B cell (primary cell): ENCODE results near the gene THBS2. TPM values are rescaled to one million over a fixed set of nuclear protein-coding genes. Genes with fewer than 3 reads are reported as not detected.

Experiments used
- ATAC-seq: fragments of 200-7000 bp; cut with Tn5 transposase; one replicate; pipeline ENCODE4 v1.10.0; 2021; ENCODE audit warnings: low read depth, mild to moderate bottlenecking, moderate number of reproducible peaks, moderate library complexity
- CTCF ChIA-PET: fragments of 350-600 bp; sonication (Branson Sonifier 250); formaldehyde crosslinking; loops from one replicate; lab custom pipeline; 2021; ENCODE audit warnings: antibody characterized with exemption, inconsistent platforms; lab: Charles Lee
- POLR2A ChIA-PET: fragments of 350-600 bp; sonication (Branson Sonifier 250); formaldehyde crosslinking; loops from one replicate; lab custom pipeline; 2021; ENCODE audit warnings: antibody characterized with exemption; lab: Charles Lee
- DNase-seq: peaks from one replicate; pipeline ENCODE4 v3.0.0; 2013
- H2AFZ ChIP-seq: 2 replicates; pipeline ENCODE4 v1.6.1; 2012; ENCODE audit warnings: mild to moderate bottlenecking, low read depth, low read length; ENCODE audit not compliant: insufficient read depth, poor library complexity, severe bottlenecking
- H3K27ac ChIP-seq, 2 donors: 1 replicate in 1 of 2; 2 replicates in 1 of 2; pipeline ENCODE4 v1.5.1; 2012 to 2013; ENCODE audit warnings: low read length in 2 of 2, mild to moderate bottlenecking in 2 of 2, moderate library complexity in 1 of 2
- H3K27me3 ChIP-seq, 4 experiments: fragments of 200-600 bp in 1 of 4; sonication (generic) in 1 of 4; replicated peaks in 1 of 4; 1 replicate in 2 of 4; 2 replicates in 2 of 4; pipeline versions ENCODE4 v1.6.1 to v1.7.0; 2013 to 2016; ENCODE audit warnings: low read length in 3 of 4, mild to moderate bottlenecking in 2 of 4, mixed read lengths in 1 of 4, moderate library complexity in 1 of 4; ENCODE audit not compliant: insufficient read depth in 4 of 4, control insufficient read depth in 3 of 4; ENCODE audit errors: control extremely low read depth in 1 of 4
- H3K36me3 ChIP-seq, 2 experiments: replicated peaks in 1 of 2; 1 replicate in 1 of 2; 2 replicates in 1 of 2; pipeline versions ENCODE4 v1.6.1 to v1.7.1; 2013; ENCODE audit warnings: low read length in 1 of 2; ENCODE audit not compliant: insufficient read depth in 2 of 2, control insufficient read depth in 1 of 2; ENCODE audit errors: control extremely low read depth in 1 of 2, extremely low read depth in 1 of 2
- H3K4me1 ChIP-seq, 2 donors: fragments of 200-600 bp in 1 of 2; sonication (generic) in 1 of 2; 1 replicate in 1 of 2; 2 replicates in 1 of 2; pipeline versions ENCODE4 v1.5.1 to v1.6.1; 2013 to 2017; ENCODE audit warnings: low read length in 2 of 2; ENCODE audit not compliant: control insufficient read depth in 2 of 2, insufficient read depth in 2 of 2
- H3K4me2 ChIP-seq: replicated peaks from 2 replicates; pipeline ENCODE3; 2012; ENCODE audit warnings: mild to moderate bottlenecking, low read depth, low read length; ENCODE audit not compliant: poor library complexity, severe bottlenecking
- H3K4me3 ChIP-seq, 5 experiments: fragments of 200-600 bp in 1 of 5; sonication (generic) in 1 of 5; 1 replicate in 3 of 5; 2 replicates in 2 of 5; pipeline versions ENCODE4 v1.5.1 to v1.7.0; 2011 to 2016; ENCODE audit warnings: low read length in 4 of 5, mild to moderate bottlenecking in 4 of 5, low read depth in 2 of 5, control low read depth in 1 of 5, moderate library complexity in 1 of 5; ENCODE audit not compliant: insufficient read depth in 1 of 5; ENCODE audit errors: control extremely low read depth in 1 of 5, extremely low read depth in 1 of 5
- H3K79me2 ChIP-seq: fragments of 200-600 bp; sonication (generic); one replicate; pipeline ENCODE4 v1.6.0; 2016; ENCODE audit warnings: low read length; ENCODE audit not compliant: control insufficient read depth, insufficient read depth
- H3K9ac ChIP-seq: fragments of 200-600 bp; sonication (generic); 2 replicates; pipeline ENCODE4 v1.6.1; 2017; ENCODE audit warnings: mild to moderate bottlenecking, low read length, moderate library complexity
- H3K9me3 ChIP-seq, 3 donors: one replicate each; pipeline versions ENCODE4 v1.6.1 to v1.7.1; 2013; ENCODE audit warnings: low read length in 2 of 3; ENCODE audit not compliant: control insufficient read depth in 2 of 3, insufficient read depth in 1 of 3; ENCODE audit errors: control extremely low read depth in 1 of 3
- H4K20me1 ChIP-seq: 2 replicates; pipeline ENCODE4 v1.6.0; 2012; ENCODE audit warnings: mild to moderate bottlenecking, low read length; ENCODE audit not compliant: insufficient read depth, control insufficient read depth, poor library complexity, severe bottlenecking
- H3K27ac Mint-ChIP-seq: one replicate; pipeline ENCODE4 v1.8.0; 2021; ENCODE audit warnings: mixed read lengths
- H3K27me3 Mint-ChIP-seq: one replicate; pipeline ENCODE4 v1.8.0; 2021; ENCODE audit warnings: mixed read lengths
- H3K4me1 Mint-ChIP-seq: one replicate; pipeline ENCODE4 v1.8.0; 2021; ENCODE audit warnings: mixed read lengths
- H3K4me3 Mint-ChIP-seq: one replicate; pipeline ENCODE4 v1.8.0; 2021; ENCODE audit warnings: mixed read lengths
- H3K9me3 Mint-ChIP-seq: one replicate; pipeline ENCODE4 v1.8.0; 2022; ENCODE audit warnings: mixed read lengths; ENCODE audit not compliant: insufficient read depth
- EZH2 ChIP-seq: IDR thresholded peaks from 2 replicates; pipeline ENCODE4 v1.6.1; 2012; ENCODE audit warnings: borderline replicate concordance, low read depth, mild to moderate bottlenecking, moderate library complexity, low read length; ENCODE audit not compliant: insufficient read depth, poor library complexity, severe bottlenecking
- WGBS: methylation state at CpG from one replicate; pipeline ENCODE4 v1.1.5; 2013; ENCODE audit warnings: missing lambda C conversion rate; ENCODE audit not compliant: insufficient coverage; 5-methylcytosine and 5-hydroxymethylcytosine counted together
- intact Hi-C: fragments of 100-400 bp; cut with micrococcal nuclease; formaldehyde crosslinking; loops from one replicate; pipeline ENCODE4 v1.10.0; 2022
- polyA plus RNA-seq: library from polyadenylated mRNA; depleted of rRNA; stranded (reverse); fragments of >200 nt; gene quantifications from 2 replicates; pipeline ENCODE4 v1.2.3, GENCODE V29; 2012
- total RNA-seq, 2 donors: library from RNA; stranded (reverse); fragments of 120-200 nt in 1 of 2; gene quantifications; 1 replicate in 1 of 2; 2 replicates in 1 of 2; pipeline versions ENCODE4 v1.2.3 to v1.2.4, GENCODE V29; 2013 to 2022
- TF ChIP-seq, protein P1 (sequence below): fragments of 200-600 bp; IDR thresholded peaks from one replicate; pipeline ENCODE4 v1.8.0; 2022; ENCODE audit warnings: antibody characterized with exemption, mild to moderate bottlenecking

The THBS2 gene
- total and polyA plus RNA-seq, 2 donors (not counting 1 experiment from before 2014, with no cell fraction given) = not detected

DNA sequence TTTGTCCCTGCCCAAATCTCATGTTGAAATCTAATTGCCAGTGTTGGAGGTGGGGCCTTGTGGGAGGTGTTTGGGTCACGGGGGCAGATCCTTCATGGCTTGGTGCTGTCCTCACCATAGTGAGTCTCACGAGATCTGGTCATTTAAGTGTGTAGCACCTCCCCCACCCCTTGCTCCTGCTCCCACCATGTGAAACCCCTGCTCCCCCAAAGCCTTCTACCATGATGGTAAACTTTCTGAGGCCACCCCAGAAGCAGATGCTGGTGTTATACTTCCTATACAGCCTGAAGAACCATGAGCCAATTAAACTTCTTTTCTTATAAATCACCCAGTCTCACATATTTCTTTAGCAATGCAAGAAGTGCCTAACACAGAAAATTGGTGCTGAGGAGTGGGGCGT, 19.9 kb upstream of the THBS2 start:
- no peak for TF ChIP-seq EZH2
- TF ChIP-seq, protein P1, sequence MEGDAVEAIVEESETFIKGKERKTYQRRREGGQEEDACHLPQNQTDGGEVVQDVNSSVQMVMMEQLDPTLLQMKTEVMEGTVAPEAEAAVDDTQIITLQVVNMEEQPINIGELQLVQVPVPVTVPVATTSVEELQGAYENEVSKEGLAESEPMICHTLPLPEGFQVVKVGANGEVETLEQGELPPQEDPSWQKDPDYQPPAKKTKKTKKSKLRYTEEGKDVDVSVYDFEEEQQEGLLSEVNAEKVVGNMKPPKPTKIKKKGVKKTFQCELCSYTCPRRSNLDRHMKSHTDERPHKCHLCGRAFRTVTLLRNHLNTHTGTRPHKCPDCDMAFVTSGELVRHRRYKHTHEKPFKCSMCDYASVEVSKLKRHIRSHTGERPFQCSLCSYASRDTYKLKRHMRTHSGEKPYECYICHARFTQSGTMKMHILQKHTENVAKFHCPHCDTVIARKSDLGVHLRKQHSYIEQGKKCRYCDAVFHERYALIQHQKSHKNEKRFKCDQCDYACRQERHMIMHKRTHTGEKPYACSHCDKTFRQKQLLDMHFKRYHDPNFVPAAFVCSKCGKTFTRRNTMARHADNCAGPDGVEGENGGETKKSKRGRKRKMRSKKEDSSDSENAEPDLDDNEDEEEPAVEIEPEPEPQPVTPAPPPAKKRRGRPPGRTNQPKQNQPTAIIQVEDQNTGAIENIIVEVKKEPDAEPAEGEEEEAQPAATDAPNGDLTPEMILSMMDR = no peak
- no peaks in the 10 kb centered on the region for H3K27me3 ChIP-seq

DNA sequence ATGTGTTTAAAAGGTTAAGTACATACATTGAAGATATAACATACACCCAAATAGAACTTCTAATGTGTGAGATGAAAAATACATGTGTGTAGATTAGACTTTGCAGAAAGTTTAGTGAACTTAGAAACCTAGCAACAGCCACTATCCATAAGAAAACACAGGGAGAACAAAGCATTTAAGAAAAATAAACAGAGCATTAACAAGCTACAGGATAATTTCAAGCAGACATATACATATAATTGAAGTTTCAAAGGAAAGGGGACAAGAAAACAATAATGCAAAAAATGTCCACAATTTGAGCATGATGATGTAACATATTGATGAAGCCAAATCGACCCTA, 18.2 kb upstream of the THBS2 start:
- H3K4me3 ChIP-seq = no peak overlapping the region

More for the DNA sequence above, 19.9 kb upstream of the THBS2 start:
- Histone ChIP-seq H3K9me3 (no peaks in the 10 kb centered on the region), H4K20me1 (no peaks in the 10 kb centered on the region), H3K4me3 (no peak overlapping the region), H3K36me3 (no peaks in the 10 kb centered on the region), H3K79me2 (no peaks in the 10 kb centered on the region), H3K4me2 (no peak overlapping the region), H3K27ac (no peak overlapping the region), H3K9ac (no peak overlapping the region), H3K4me1 (no peaks in the 10 kb centered on the region), H2AFZ (no peak overlapping the region)
- no peak overlapping the region for H3K4me3 Mint-ChIP-seq
- H3K4me1 Mint-ChIP-seq = no peaks in the 10 kb centered on the region
- H3K9me3 Mint-ChIP-seq = no peaks in the 10 kb centered on the region
- ATAC-seq = no peak
- POLR2A ChIA-PET = no interaction called here
- 88% methylated on average over 2 of the region's 3 CpGs for WGBS
- intact Hi-C loops = no loop called here
- no peak overlapping the region for H3K27ac Mint-ChIP-seq
- H3K27me3 Mint-ChIP-seq = no peaks in the 10 kb centered on the region
- no peak for DNase-seq
- CTCF ChIA-PET = no interaction called here

More for the DNA sequence above, 18.2 kb upstream of the THBS2 start:
- no peak overlapping the region for H3K27ac ChIP-seq
- no peak overlapping the region for H3K4me2 ChIP-seq
- no peaks in the 10 kb centered on the region for H3K4me1 Mint-ChIP-seq
- intact Hi-C loops = no loop called here
- H3K9me3 ChIP-seq = no peaks in the 10 kb centered on the region
- H3K9me3 Mint-ChIP-seq = no peaks in the 10 kb centered on the region
- H4K20me1 ChIP-seq = no peaks in the 10 kb centered on the region
- no peaks in the 10 kb centered on the region for H3K79me2 ChIP-seq
- TF ChIP-seq, protein P1 = no peak
- no peak for TF ChIP-seq EZH2
- ChIA-PET POLR2A (no interaction called here), CTCF (no interaction called here)
- H3K27me3 Mint-ChIP-seq = no peaks in the 10 kb centered on the region
- H2AFZ ChIP-seq = no peak overlapping the region
- no peaks in the 10 kb centered on the region for H3K27me3 ChIP-seq
- no peaks in the 10 kb centered on the region for H3K36me3 ChIP-seq
- no peak for ATAC-seq
- H3K9ac ChIP-seq = no peak overlapping the region
- no CpG with 5 or more reads among the region's 1 CpG for WGBS
- H3K27ac Mint-ChIP-seq = no peak overlapping the region
- H3K4me3 Mint-ChIP-seq = no peak overlapping the region
- no peaks in the 10 kb centered on the region for H3K4me1 ChIP-seq
- DNase-seq = no peak
